Measurements from ENCODE around the gene SOST. TPM values are rescaled to one million over a fixed set of nuclear protein-coding genes. Genes with fewer than 3 reads are reported as not detected.
"Not testable (repeated sequence)": the region's sequence is repeated elsewhere in the genome, so short reads cannot be mapped to it uniquely, and the experiment has no call there.

SOST gene
- total and polyA plus RNA-seq, 4 donors = 0.02 to 0.04 TPM; not detected in 2

- no peak for DNase-seq
- WGBS, 2 donors = 74 to 76% methylated on average over 4 of the region's 4 CpGs
- Histone ChIP-seq H3K9me3 (ENCODE audit: control insufficient read depth in 4 of 4, insufficient read depth in 3 of 4, low read length in 3 of 4) (no peaks in the 10 kb centered on the region), H3K27ac (ENCODE audit: low read depth in 1 of 2, low read length in 1 of 2) (no peak overlapping the region), H3K9ac (ENCODE audit: insufficient read depth in 1 of 2, low read length in 2 of 2) (no peak overlapping the region), H3K4me3 (no peak overlapping the region), H3K4me1 (ENCODE audit: control insufficient read depth in 5 of 5, insufficient read depth in 5 of 5, low read length in 5 of 5) (no peaks in the 10 kb centered on the region), H3K27me3 (ENCODE audit: control insufficient read depth in 3 of 3, insufficient read depth in 3 of 3, low read length in 2 of 3) (no peaks in the 10 kb centered on the region), H3K36me3 (ENCODE audit: control insufficient read depth in 4 of 4, insufficient read depth in 4 of 4, low read length in 4 of 4) (peaks cover 0 to 20% (median 6%) of the 10 kb centered on the region in 4 donors)
- no peak for TF ChIP-seq CTCF (IDR thresholded peaks at IDR 0.05; ENCODE audit: control extremely low read depth, extremely low read depth)
- ATAC-seq (ENCODE audit: insufficient read depth, low FRiP score) = no peak
Observed at GRCh38 chr17:43803758-43804157, 45.2 kb upstream of the SOST start.

GRCh38 chr17:43801844-43802243 is 43.3 kb upstream of the SOST start:
- DNase-seq (no peak), ATAC-seq (ENCODE audit: insufficient read depth, low FRiP score) (no peak)
- no peak overlapping the region for H3K27ac ChIP-seq (ENCODE audit: low read depth in 1 of 2, low read length in 1 of 2)
- WGBS, 2 donors = 68 to 72% methylated on average over 3 of the region's 3 CpGs
- peaks cover 0 to 16% (median 1%) of the 10 kb centered on the region in 4 donors for H3K36me3 ChIP-seq (ENCODE audit: control insufficient read depth in 4 of 4, insufficient read depth in 4 of 4, low read length in 4 of 4)
- no peaks in the 10 kb centered on the region for H3K4me1 ChIP-seq (ENCODE audit: control insufficient read depth in 5 of 5, insufficient read depth in 5 of 5, low read length in 5 of 5)
- no peaks in the 10 kb centered on the region for H3K27me3 ChIP-seq (ENCODE audit: control insufficient read depth in 3 of 3, insufficient read depth in 3 of 3, low read length in 2 of 3)
- no peaks in the 10 kb centered on the region for H3K9me3 ChIP-seq (ENCODE audit: control insufficient read depth in 4 of 4, insufficient read depth in 3 of 4, low read length in 3 of 4)
- H3K9ac ChIP-seq (ENCODE audit: insufficient read depth in 1 of 2, low read length in 2 of 2) = no peak overlapping the region
- H3K4me3 ChIP-seq = no peak overlapping the region
- no peak for TF ChIP-seq CTCF (IDR thresholded peaks at IDR 0.05; ENCODE audit: control extremely low read depth, extremely low read depth)

- ATAC-seq (ENCODE audit: insufficient read depth, low FRiP score) = no peak
- peaks cover 0 to 16% (median 1%) of the 10 kb centered on the region in 4 donors for H3K36me3 ChIP-seq (ENCODE audit: control insufficient read depth in 4 of 4, insufficient read depth in 4 of 4, low read length in 4 of 4)
- H3K9me3 ChIP-seq (ENCODE audit: control insufficient read depth in 4 of 4, insufficient read depth in 3 of 4, low read length in 3 of 4) = no peaks in the 10 kb centered on the region
- no peaks in the 10 kb centered on the region for H3K4me1 ChIP-seq (ENCODE audit: control insufficient read depth in 5 of 5, insufficient read depth in 5 of 5, low read length in 5 of 5)
- 94 to 95% methylated on average over 3 of the region's 3 CpGs for WGBS, 2 donors
- no peak overlapping the region for H3K27ac ChIP-seq (ENCODE audit: low read depth in 1 of 2, low read length in 1 of 2)
- no peak overlapping the region for H3K9ac ChIP-seq (ENCODE audit: insufficient read depth in 1 of 2, low read length in 2 of 2)
- TF ChIP-seq CTCF (IDR thresholded peaks at IDR 0.05; ENCODE audit: control extremely low read depth, extremely low read depth) = no peak
- DNase-seq = no peak
- H3K27me3 ChIP-seq (ENCODE audit: control insufficient read depth in 3 of 3, insufficient read depth in 3 of 3, low read length in 2 of 3) = no peaks in the 10 kb centered on the region
- no peak overlapping the region for H3K4me3 ChIP-seq
Observed at GRCh38 chr17:43800736-43801135, 42.1 kb upstream of the SOST start.

- no peak overlapping the region for H3K27ac ChIP-seq (ENCODE audit: low read depth in 1 of 2, low read length in 1 of 2)
- no peaks in the 10 kb centered on the region for H3K27me3 ChIP-seq (ENCODE audit: control insufficient read depth in 3 of 3, insufficient read depth in 3 of 3, low read length in 2 of 3)
- H3K36me3 ChIP-seq (ENCODE audit: control insufficient read depth in 4 of 4, insufficient read depth in 4 of 4, low read length in 4 of 4) = peaks cover 0 to 14% (median 1%) of the 10 kb centered on the region in 4 donors
- WGBS, 2 donors = 90 to 92% methylated on average over 2 of the region's 2 CpGs
- no peaks in the 10 kb centered on the region for H3K9me3 ChIP-seq (ENCODE audit: control insufficient read depth in 4 of 4, insufficient read depth in 3 of 4, low read length in 3 of 4)
- TF ChIP-seq CTCF (IDR thresholded peaks at IDR 0.05; ENCODE audit: control extremely low read depth, extremely low read depth) = no peak
- no peaks in the 10 kb centered on the region for H3K4me1 ChIP-seq (ENCODE audit: control insufficient read depth in 5 of 5, insufficient read depth in 5 of 5, low read length in 5 of 5)
- no peak overlapping the region for H3K9ac ChIP-seq (ENCODE audit: insufficient read depth in 1 of 2, low read length in 2 of 2)
- DNase-seq (no peak), ATAC-seq (ENCODE audit: insufficient read depth, low FRiP score) (no peak)
- no peak overlapping the region for H3K4me3 ChIP-seq
Observed at GRCh38 chr17:43799047-43799446, 40.5 kb upstream of the SOST start.

GRCh38 chr17:43798024-43798423 is 39.4 kb upstream of the SOST start:
- not testable (repeated sequence) for DNase-seq; H3K27ac ChIP-seq (ENCODE audit: low read depth in 1 of 2, low read length in 1 of 2); H3K4me1 ChIP-seq (ENCODE audit: control insufficient read depth in 5 of 5, insufficient read depth in 5 of 5, low read length in 5 of 5); H3K9ac ChIP-seq (ENCODE audit: insufficient read depth in 1 of 2, low read length in 2 of 2); ATAC-seq (ENCODE audit: insufficient read depth, low FRiP score); H3K27me3 ChIP-seq (ENCODE audit: control insufficient read depth in 3 of 3, insufficient read depth in 3 of 3, low read length in 2 of 3); H3K4me3 ChIP-seq; H3K9me3 ChIP-seq (ENCODE audit: control insufficient read depth in 4 of 4, insufficient read depth in 3 of 4, low read length in 3 of 4)
- H3K36me3 ChIP-seq (ENCODE audit: control insufficient read depth in 4 of 4, insufficient read depth in 4 of 4, low read length in 4 of 4) = peaks cover 0 to 14% (median 1%) of the 10 kb centered on the region in 4 donors
- WGBS, 2 donors = 79 to 96% methylated on average over 8 of the region's 9 CpGs

- H3K9ac ChIP-seq (ENCODE audit: insufficient read depth in 1 of 2, low read length in 2 of 2); H3K4me1 ChIP-seq (ENCODE audit: control insufficient read depth in 5 of 5, insufficient read depth in 5 of 5, low read length in 5 of 5); H3K27ac ChIP-seq (ENCODE audit: low read depth in 1 of 2, low read length in 1 of 2); ATAC-seq (ENCODE audit: insufficient read depth, low FRiP score); DNase-seq; H3K4me3 ChIP-seq; H3K9me3 ChIP-seq (ENCODE audit: control insufficient read depth in 4 of 4, insufficient read depth in 3 of 4, low read length in 3 of 4); H3K36me3 ChIP-seq (ENCODE audit: control insufficient read depth in 4 of 4, insufficient read depth in 4 of 4, low read length in 4 of 4); H3K27me3 ChIP-seq (ENCODE audit: control insufficient read depth in 3 of 3, insufficient read depth in 3 of 3, low read length in 2 of 3): not testable (repeated sequence)
- WGBS, 2 donors = 93 to 96% methylated on average over 4 of the region's 4 CpGs
Observed at GRCh38 chr17:43792668-43793067, 34.1 kb upstream of the SOST start.
